Measurements from ENCODE around the gene CNTN5.

Gene CNTN5

GRCh38 chr11:99881610-99882009, 860.9 kb downstream of the CNTN5 start:
- DNase-seq (ENCODE audit: low read depth), result no peak
- H3K4me3 ChIP-seq (replicated peaks; ENCODE audit: low read depth, low read length), result no peak overlapping the region
- TF ChIP-seq CTCF (IDR thresholded peaks at IDR 0.05; ENCODE audit: low read length, missing control alignments), result no peak

DNA sequence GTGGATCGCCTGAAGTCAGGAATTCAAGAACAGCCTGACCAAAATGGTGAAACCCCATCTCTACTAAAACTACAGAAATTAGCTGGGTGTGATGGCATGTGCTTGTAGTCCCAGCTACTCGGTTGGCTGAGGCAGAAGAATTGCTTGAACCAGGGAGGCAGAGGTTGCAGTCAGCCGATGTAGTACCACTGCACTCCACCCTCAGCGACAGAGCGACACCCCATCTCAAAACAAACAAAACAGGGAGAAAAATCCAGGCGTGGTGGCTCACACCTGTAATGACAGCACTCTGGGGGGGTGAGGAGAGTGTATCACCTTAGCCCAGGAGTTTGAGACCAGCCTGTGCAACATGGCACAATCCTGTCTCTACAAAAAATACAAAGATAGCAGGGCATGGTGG, 864.0 kb downstream of the CNTN5 start:
- no peak for TF ChIP-seq CTCF (IDR thresholded peaks at IDR 0.05; ENCODE audit: low read length, missing control alignments)
- no peak for DNase-seq (ENCODE audit: low read depth)
- no peak overlapping the region for H3K4me3 ChIP-seq (replicated peaks; ENCODE audit: low read depth, low read length)

DNA sequence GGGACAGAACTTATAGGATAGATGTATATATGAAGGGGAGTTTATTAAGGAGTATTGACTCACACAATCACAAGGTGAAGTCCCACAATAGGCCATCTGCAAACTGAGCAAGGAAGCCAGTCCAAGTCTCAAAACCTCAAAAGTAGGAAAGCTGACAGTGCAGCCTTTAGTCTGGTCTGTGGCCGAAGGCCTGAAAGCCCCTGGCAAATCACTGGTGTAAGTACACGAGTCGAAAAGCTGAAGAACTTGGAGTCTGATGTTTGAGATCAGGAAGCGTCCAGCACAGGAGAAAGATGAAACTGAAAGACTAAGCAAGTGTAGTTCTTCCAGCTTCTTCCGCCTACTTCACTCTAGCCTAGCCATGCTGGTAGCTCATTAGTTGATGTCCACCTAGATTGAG, 866.7 kb downstream of the CNTN5 start:
- no peak overlapping the region for H3K4me3 ChIP-seq (replicated peaks; ENCODE audit: low read depth, low read length)
- TF ChIP-seq CTCF (IDR thresholded peaks at IDR 0.05; ENCODE audit: low read length, missing control alignments), result no peak
- DNase-seq (ENCODE audit: low read depth), result no peak

GRCh38 chr11:99893811-99894210, 873.1 kb downstream of the CNTN5 start:
- no peak overlapping the region for H3K4me3 ChIP-seq (replicated peaks; ENCODE audit: low read depth, low read length)
- no peak for TF ChIP-seq CTCF (IDR thresholded peaks at IDR 0.05; ENCODE audit: low read length, missing control alignments)
- no peak for DNase-seq (ENCODE audit: low read depth)

DNA sequence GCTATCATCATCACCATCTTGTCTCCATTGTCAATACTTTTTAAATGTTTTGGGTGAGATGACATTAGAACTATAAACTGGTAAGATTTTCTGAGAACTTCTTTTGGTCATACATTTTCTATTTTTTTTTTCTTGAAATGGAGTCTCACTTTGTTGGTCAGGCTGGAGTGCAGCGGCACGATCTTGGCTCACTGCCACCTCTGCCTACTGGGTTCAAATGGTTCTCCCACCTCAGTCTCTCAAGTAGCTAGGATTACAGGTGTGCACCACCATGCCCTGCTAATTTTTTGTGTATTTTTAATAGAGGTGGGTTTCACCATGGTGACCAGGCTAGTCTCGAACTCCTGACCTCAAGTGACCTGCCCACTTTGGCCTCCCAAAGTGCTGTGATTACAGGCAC, 880.4 kb downstream of the CNTN5 start:
- no peak overlapping the region for H3K4me3 ChIP-seq (replicated peaks; ENCODE audit: low read depth, low read length)
- no peak for DNase-seq (ENCODE audit: low read depth)
- no peak for TF ChIP-seq CTCF (IDR thresholded peaks at IDR 0.05; ENCODE audit: low read length, missing control alignments)

DNA sequence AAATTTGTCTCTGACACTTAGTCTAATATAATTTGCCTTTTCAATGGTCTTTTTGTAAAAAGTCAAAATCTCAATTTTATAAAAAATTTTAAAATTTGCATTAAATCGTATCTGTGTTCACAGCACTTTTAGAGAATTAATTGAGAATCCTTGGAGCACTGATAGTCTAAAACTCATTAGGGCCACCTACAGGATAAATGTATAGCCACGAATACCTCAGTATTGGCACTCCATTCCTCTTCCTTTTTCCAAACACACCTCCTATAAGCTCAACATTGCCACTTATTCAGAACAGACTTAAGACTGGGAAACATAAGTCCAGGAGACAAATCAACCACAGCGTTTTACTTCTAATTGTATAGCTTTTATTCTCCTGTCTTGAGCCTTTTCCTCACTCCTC, 890.4 kb downstream of the CNTN5 start:
- TF ChIP-seq CTCF (IDR thresholded peaks at IDR 0.05; ENCODE audit: low read length, missing control alignments), result no peak
- no peak for DNase-seq (ENCODE audit: low read depth)
- no peak overlapping the region for H3K4me3 ChIP-seq (replicated peaks; ENCODE audit: low read depth, low read length)

- no peak for TF ChIP-seq CTCF (IDR thresholded peaks at IDR 0.05; ENCODE audit: low read length, missing control alignments)
- no peak overlapping the region for H3K4me3 ChIP-seq (replicated peaks; ENCODE audit: low read depth, low read length)
- DNase-seq (ENCODE audit: low read depth), result no peak
Observed at GRCh38 chr11:99916078-99916477, 895.3 kb downstream of the CNTN5 start.

Data from fibroblast of pulmonary artery (primary cell).